Measurements from ENCODE around the gene SPG7.
"Not testable (repeated sequence)": the region's sequence is repeated elsewhere in the genome, so short reads cannot be mapped to it uniquely, and the experiment has no call there.

The SPG7 gene

DNA sequence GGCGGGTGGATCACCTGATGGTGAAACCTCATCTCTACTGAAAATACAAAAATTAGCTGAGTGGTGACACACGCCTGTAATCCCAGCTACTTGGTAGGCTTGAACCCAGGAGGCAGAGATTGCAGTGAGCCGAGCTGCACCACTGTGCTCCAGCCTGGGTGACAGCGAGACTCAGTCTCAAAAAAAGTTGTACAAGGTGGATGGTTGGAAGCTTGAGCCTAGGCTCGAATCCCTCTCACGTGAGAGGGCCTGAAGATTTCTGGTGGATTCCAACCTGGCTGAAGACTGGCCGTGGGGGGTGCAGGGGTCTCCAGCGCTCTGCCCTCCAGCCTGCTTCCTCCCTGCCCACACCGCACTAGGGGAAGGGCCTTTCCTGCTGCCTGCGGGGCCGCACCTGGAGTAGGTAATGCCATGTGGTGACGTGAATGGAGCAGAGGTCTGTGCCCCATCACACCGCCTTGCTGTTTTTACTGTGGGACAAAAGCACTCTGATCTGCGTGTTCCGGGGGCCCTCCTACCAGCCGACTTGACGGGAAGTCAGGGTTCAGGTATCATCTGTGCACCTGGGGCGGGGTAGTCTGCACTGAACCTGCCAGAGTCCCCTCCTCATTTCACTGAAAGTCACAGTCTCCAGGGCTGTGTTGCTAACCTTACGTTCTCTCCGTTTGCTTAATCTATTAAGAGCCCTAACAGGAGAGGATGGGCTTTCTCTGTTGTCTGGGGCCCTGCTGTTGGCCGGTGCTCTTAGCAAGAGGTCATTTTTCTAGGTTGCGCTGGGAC is 56.5 kb downstream of the SPG7 start:
- no peak for DNase-seq

DNA sequence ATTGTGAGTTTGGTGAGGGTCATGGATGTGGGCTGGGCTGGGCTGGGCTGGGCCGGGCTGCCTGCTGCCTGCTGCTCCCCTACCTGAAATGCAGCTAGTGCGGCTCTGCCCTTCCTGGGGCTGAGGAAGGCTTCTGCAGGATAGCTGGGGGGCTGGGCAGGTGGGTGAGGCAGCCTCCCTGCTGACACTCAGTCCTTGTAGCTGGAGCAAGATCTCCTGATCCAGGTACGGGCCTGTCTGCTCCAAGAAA is 57.0 kb downstream of the SPG7 start:
- no peak for DNase-seq

DNA sequence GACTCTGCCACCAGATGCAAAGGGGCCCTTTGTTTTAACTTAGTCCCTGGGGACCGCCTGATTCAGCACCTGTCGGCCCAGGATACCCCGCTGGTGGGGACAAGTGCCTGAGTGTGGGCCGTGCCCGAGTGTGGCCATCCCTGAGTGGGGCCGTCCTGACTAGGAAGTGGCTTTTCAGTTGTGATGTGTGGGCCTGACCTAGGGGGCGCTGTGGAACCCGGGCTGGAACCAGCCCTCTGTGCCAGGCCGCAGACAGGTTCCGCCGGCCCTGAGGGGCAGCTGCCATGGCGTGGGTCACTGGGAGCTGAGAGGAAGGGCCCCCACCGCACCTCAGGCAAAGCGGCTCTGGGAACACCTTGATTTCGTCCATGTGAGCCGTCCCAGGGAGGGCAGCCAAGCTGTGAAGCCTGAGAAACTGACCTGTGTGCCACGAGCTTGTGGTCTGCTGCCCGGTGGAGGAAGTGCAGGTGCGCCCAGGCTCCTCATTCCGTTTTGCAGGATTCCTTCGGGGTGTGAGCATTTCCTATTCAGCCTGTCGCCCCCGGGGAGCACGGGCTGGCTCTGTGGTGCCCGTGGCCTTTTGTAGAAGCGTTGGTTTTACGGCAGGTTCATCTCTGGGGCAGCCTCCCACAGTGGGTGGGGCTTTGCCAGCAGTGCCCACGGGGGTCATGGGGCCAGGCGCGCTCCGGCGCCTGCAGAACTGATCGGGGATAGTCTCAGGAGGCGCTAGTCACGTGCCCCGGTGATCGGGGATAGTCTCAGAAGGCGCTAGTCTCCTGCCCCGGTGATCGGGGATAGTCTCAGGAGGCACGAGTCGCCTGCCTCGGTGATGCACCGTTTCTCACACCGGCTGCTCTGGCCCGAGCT is 57.5 kb downstream of the SPG7 start:
- DNase-seq = peak; percentile 56 to 85 (median 72)

DNA sequence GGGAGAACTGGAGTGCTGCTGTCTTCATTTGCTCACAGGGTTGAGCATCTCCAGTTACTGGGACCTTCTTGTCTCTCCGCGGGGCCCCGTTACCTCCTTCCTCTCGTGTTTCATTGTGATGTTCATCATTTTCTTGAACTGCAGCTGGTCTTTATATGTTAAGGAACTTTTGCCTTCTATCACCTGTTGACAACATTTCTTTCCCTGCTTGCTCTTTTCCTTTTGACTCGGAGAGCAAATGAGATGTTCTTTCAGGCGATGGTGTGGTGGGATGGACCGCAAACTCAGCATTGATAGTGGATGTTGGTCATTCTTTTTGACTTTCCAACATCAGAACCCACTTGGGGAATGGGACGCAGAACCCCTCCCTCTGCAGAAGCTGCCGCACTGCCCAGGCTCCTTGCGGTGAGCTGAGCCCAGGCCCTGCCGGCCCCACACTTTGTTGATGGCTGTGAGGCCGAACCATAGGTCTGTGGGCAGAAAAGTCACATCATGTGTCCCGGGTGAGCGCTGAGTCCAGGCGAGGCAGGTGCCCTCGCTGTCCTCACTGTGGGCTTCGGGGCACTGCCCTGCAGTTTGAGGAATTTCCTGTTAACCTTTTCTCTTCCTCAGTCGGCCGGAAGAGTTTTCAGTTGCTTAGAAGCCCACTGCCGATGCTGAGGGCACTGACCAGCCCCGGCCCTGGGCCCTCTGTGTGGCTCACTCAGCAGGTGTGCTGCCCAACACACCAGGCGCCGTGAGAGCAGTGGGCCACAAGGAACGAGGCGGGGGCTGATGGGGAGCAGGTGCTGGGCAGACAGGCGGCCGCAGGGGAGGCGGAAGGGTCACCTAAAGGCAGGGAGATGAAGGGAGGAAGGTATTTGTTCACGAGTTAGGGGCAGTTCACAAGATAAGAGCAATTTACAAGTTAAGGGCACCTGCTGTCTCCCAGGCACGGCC is 59.7 kb downstream of the SPG7 start:
- no peak for DNase-seq

DNA sequence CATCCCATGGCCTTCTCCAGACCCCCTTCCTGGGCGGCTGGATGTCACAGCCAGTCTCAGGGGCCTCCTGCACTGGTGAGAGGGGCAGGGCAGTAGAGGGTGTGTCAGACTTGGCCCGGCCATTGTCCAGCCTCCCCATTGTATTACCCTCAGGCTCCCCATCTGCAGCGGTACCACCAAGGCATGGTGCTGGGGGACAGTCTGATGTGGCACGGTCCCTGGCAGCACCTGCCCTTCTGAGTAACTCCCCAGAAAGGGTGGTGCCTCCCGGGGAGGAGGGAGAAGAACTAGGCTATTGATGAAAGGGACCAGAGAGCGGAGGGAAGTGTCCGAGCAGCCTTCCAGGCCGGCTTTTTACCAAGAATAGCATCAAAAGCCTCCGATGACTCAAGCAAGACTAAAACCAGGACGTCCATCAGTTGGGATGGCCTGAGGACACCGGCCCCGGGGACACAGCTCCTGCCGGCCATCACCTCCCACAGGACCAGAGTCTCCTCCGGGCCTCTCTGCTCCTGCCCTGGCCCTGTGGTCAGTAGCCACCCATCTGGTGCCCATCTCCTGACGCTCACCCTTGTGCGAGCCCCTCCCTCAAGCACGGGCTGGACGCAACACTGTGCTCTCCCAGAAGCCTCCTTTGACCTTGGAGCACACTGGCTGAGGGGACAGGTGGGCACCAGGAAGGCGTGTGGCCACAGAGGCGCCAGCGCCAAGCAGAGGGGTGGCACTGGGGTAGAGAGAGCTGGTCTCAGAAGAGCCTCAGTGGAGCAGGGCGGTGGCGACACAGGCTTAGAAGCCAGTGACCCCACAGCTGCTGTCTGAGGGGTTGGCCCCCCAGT is 61.5 kb downstream of the SPG7 start:
- DNase-seq = no peak

DNA sequence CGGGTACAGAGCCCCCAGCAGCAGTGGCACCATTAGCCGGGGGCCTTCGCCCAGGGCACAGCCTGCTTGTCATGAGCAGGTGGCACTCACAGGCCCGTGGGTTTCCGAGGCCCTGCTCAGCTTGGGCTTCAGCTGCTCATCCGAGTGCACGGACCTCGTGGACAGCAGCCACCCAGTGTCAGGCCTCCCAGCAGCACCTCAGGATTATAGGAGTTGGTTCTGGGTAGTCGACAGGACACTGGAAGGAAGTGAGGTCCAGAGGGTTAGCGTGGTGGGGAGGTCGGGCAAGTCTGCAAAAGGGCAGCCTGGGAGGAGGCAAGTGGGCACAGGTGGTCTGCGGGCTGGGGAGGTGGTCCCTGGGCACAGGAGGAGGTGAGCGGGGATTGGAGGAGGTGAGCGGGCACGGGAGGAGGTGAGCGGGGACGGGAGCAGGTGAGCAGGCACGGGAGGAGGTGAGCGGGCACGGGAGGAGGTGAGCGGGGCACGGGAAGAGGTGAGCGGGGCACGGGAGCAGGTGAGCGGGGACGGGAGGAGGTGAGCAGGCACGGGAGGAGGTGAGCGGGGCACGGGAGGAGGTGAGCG is 62.2 kb downstream of the SPG7 start:
- DNase-seq = no peak

DNA sequence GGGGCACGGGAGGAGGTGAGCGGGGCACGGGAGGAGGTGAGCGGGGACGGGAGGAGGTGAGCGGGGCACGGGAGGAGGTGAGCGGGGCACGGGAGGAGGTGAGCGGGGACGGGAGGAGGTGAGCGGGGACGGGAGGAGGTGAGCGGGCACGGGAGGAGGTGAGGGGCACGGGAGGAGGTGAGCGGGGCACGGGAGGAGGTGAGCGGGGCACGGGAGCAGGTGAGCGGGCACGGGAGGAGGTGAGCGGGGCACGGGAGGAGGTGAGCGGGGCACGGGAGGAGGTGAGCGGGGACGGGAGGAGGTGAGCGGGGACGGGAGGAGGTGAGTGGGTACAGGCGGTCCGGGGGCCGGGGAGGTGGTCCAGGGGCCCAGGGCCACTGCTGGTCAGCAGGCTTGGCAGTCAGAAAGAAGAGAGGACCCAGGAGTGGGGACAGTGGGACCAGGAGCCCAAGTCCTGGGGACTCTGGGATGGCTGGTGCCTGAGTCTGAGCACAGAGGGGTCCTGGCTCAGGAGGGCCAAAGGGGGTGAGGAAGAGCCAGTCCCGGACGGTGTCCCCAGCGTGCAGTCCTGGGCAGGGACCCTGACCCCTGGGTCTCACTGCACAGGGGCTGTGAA is 62.9 kb downstream of the SPG7 start:
- not testable (repeated sequence) for DNase-seq

DNA sequence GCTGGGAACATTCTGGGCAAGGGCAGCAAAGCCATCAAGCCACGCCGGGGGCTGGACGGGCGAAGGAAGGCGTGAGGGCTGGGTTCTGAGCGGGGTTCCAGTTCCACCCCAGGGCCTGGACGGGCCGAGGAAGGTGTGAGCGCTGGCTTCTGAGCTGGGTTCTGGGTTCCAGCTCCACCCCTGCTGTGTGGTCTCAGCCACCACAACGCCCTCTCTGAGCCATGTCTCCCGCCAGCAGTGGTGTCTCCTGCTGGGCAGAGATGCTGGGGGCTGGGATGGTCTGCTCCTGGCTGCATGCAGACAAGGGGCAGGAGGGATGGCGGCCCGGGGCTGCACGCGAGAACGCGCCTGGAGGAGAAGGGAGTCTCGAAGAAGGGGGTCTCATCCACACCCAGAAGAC is 63.4 kb downstream of the SPG7 start:
- no peak for DNase-seq

DNA sequence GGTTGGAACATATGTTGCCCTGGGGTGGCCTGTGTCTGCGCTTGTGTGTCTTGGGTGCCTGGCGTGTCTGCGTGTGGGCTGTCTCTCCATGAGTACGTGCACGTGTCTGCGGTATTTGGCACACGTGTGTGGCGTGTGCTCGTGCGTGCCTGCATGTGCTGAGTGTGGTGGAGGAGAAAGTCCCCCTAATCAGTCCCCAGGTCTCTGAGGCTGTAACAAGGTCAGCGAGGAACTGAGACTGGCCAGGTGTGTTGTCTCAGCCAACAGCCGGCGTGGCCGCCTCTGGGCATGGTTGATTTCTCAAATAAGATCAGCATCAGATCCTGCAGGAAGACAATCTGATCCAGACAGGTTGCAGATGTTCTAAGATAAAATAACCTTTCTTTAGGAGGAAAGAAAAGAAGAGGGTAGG is 63.9 kb downstream of the SPG7 start:
- no peak for DNase-seq

DNA sequence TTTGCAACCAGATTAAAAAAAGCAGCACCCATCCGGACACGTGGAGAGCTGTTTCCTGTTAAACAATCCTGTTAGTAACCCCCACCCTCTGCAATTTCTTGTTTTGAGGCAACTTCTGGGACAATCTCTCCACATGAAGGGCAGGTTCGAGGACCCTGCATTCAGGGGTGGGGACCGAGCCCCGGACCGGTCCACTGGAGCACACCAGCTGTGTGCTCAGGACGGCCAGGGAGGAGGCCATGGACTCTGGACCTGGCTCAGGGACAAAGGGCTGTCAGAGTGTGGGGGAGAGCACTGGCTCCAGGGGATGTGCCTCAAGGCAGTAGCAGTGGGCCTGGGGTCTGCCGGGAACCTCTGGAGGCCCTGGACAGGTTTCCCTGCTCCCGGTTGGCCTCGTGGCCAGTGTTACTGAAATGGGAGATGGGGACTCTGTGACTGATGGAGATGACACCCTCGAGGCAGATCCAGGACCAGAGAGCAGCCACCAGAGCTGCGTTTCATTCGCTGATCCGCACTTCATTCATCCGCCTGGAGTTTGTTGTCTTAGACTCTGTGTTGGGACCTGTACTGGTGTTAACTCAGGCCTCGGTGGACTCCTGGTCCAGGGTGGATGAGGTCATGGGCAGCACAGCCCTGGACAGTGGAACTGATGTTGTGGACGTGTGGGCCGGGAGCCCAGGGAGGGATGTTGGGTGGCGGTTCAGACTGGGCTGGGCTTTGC is 64.4 kb downstream of the SPG7 start:
- DNase-seq = no peak

DNA sequence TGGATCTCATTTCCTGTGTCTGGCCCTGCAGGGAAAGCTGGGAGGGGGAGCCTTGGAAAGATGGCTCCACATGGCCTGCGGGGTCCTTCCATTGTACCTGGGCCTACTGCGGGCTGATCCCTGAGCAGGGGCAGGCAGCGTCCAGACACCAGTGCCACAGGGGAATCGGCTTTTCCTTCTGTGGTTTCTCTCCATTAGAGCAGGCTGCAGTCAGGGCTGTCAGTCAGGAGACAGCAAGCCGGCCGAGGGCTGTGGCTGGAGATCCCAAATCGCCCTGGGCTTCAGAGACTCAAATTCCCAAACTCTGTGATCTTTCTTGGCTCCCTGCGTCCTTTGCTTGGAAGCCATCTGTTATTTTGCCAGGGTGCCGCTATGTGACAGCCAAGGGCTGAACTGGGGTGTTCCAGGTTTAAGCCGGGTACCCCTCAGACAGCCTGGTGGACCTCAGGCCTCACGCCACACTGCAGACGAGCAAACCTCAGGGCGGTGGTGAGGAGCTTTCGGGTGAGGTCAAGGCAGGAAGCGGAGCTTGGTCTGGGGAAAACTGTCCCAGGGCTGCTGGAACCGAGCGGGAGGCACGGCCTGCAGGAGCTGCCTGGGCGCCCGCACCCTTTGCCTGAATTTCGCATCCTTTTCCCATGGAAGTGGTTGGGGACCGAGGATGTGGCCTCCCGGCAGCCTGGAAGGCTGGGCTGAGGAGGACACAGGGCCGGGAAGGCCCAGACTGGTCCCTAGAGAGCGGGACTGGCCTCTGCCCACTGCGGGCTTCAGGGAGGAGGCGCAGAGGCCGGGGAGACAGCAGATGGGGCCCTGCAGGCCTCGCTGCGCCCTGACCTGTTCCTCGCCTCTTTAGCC is 65.8 kb downstream of the SPG7 start:
- DNase-seq = no peak

DNA sequence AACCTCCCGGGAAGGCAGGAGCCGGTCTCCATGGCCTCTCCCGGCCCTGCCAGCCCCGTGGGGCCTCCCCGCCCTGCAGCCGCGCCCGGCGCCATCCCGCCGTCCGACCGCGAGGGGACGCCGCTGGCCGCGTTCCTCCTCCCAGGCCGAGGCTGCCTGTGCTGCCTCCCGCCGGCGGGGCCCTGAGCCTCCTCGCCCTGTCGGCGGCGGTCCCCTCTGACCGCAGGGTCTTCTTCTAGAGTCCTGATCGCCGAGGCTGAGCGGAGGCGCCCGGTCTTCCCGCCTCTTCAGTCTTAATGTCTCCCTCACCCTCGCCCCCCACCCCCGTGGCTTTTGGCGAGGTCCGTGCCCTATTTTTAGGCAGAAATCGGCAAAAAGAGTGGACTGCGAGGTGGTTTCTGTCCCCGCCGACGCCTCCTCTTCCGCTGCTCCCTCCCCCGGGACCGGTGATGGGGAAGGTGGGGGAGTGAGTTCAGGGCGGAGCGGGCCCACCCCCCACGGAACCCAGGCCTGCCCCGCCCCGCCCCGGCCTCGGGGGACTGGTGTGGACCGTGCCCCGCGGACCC is 66.6 kb downstream of the SPG7 start:
- peak; percentile 69 to 92 (median 82) for DNase-seq

DNA sequence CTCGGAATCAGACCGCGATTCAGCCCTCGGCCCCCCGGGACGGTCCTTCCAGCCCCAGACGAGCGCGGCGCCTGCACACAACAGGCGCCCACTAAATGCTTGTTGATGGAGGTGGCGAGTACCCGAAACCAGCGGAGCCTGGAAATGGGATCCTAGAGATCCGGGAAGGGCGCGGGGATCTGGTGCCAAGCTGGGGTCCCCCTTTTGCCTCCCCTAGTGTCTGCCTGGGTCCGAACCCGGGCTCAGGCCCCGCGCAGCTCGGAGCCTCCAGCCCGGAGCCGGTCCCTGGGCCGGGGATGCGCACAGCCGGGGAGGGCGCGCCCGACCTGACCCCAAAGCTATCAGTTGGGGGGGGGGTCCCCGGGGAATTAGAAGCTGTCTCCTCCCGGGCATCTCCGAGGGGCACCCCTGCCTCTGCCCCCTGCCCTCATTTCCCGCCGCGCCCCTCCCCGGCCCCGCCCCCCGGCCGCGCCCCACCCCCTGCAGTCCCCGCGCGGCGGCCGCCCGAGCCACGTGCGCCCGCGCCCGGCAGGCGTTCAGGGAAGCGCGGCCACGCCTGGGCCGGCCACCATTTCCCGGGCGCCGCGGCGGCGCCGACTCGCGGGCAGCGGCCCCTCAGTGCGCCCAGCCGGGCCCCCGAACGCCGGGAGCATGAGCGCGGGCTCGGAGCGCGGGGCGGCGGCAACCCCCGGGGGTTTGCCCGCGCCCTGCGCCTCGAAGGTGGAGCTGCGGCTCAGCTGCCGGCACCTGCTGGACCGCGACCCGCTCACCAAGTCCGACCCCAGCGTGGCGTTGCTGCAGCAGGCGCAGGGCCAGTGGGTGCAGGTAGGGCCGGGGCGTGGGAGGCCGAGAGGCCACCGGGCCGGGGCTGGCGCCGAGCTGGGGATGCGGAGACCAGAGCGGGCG is 67.3 kb downstream of the SPG7 start, which contains the start of gene CPNE7:
CPNE7 (plus strand) TSS at position 512 of the 906 bp plus-strand sequence; CDS start at position 652, 140 bp downstream.
- DNase-seq = peak in 2 of 4 experiments; percentile 48 to 63

DNA sequence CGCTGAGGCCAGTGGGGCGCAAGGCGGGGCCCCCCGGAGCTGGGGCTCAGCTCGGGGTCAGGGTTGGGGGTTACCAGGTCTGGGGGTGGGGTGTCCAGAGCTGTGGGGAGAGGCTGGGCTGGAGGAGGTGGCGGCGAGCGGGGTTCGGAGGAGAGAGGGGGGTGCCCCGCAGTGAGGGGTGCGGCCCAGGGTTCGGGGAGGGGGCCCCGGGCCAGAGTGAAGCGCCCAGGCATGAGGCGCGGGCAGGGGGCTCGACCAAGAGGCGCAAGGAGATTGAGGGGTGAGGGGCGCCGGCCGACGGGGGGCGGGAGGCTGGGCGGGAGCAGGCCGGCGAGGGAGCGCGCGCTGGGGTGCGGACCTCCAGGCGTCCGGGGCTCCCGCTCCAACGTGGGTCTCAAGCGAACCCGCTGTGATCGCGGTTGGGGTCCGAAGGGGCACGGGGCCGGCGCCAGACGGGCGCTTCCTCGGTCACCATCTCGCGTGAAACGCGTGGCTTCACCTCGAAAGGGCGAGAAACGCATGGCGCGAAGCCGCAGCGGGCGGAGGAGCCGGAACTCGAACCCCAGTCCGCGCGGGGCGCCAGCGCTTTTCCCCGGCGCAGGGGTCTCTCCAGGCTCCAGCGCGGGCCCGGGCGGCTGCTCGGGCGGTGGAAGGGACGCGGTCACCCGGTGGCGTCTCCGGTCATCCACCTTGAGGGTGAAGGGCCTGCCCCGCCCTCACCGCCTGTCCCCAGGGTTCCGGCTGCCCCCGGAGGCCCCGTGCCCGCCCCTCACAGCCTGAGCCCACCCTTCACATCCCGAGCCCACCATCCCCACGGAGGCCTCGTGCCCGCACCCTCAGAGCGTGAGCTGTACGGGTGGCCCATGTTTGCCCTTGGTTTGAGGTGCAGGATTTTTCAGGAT is 68.2 kb downstream of the SPG7 start:
- no peak for DNase-seq

DNA sequence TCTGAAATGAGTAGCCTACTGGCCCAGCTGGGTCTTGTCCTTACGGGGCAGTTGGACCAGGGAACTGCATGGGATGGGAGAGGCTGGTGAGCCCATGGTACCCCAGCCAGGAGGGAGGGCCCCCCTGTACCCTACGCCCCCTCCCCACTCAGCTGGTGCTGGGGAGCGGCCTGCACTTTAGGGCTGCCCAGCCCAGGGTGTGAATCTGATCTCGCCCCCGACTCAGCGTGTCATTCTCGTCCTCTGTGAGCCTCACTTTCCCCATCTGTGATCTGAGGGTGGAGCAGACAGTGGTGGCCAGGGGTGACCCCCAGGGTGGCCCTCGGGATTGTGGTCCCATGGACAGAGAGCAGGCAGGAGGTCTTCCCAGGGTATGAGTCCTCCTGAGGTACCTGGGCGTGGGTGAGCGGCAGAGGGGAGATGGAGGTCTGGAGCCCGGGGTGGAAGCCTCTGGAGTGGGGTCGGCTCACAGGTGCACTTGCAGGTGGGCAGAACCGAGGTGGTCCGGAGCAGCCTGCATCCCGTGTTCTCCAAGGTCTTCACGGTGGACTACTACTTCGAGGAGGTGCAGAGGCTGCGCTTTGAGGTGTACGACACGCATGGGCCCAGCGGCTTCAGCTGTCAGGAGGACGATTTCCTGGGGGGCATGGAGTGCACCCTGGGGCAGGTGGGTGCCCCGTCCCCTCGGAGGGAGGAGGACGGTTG is 69.0 kb downstream of the SPG7 start:
- no peak for DNase-seq

DNA sequence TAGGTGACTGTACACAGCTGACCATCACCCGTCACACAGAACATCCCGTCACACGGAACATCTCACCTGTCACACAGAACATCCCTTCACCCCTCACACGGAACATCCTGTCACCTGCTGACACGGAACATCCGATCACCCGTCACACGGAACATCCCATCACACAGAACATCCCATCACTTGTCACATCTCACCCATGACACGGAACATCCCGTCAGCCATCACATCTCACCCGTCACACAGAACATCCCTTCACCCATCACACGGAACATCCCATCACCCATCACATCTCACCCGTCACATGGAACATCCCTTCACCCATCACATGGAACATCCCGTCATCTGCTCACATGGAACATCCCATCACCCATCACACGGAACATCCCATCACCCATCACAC is 71.1 kb downstream of the SPG7 start:
- no peak for DNase-seq
